ENCODE measurements around the gene GRK3. TPM values are rescaled to one million over a fixed set of nuclear protein-coding genes. Genes with fewer than 3 reads are reported as not detected.

The GRK3 gene
- total RNA-seq, 1 experiment from 2014 or later: 14.6 TPM

DNA sequence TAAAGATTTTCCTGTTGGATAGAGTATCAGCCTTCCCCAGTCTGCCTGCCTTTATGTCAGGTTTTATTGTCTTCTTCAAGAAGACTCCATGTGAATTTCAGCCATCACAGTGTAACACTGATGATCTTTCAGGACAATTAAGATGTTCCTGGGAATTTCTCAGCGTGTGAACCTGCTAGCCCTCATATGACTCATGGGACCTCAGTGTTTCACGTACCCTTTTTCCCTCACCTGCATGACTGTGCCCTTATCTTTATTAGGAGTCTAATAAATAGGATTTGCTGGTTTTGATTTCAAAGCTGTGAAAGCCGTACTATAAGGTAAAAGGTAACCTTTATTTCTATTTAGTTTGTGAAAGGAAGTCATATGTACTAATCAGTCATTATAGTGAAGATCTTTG lies 95.9 kb downstream of the GRK3 start:
- Histone ChIP-seq H3K9ac (ENCODE audit: low read length) (no peak overlapping the region), H2AFZ (ENCODE audit: low read depth, low read length, poor library complexity, severe bottlenecking) (no peak overlapping the region), H4K20me1 (ENCODE audit: insufficient read depth) (no peaks in the 10 kb centered on the region), H3K36me3 (ENCODE audit: control insufficient read depth in 1 of 2, insufficient read depth in 2 of 2, low read length in 2 of 2) (no peaks in the 10 kb centered on the region), H3K27me3 (ENCODE audit: insufficient read depth, low read length) (no peaks in the 10 kb centered on the region), H3K4me1 (ENCODE audit: control insufficient read depth in 1 of 2, insufficient read depth in 2 of 2, low read length in 2 of 2) (no peaks in the 10 kb centered on the region), H3K4me2 (ENCODE audit: low read length) (no peak overlapping the region), H3K9me2 (ENCODE audit: insufficient read depth) (no peaks in the 10 kb centered on the region), H3K9me3 (ENCODE audit: control insufficient read depth in 1 of 2, insufficient read depth in 1 of 2, low read depth in 1 of 2, low read length in 2 of 2) (no peaks in the 10 kb centered on the region), H3K27ac (ENCODE audit: low read depth, low read length) (no peak overlapping the region), H3K79me2 (ENCODE audit: insufficient read depth, low read length) (no peaks in the 10 kb centered on the region), H3K4me3 (replicated peaks in 1 of 2; ENCODE audit: low read depth in 1 of 2, low read length in 2 of 2) (no peak overlapping the region)
- no peak for DNase-seq (ENCODE audit: low read depth, low spot score)
- no peak for ATAC-seq
- ChIA-PET CTCF (no interaction called here), RAD21 (ENCODE audit: low non-redundant PET in 1 of 2, low total read pairs in 2 of 2, uncharacterized antibody in 2 of 2, unreplicated experiment in 2 of 2) (no interaction called here), POLR2A (no interaction called here)
- no peak for TF ChIP-seq ZFX (IDR thresholded peaks at IDR 0.05)
- TF ChIP-seq, protein P1, sequence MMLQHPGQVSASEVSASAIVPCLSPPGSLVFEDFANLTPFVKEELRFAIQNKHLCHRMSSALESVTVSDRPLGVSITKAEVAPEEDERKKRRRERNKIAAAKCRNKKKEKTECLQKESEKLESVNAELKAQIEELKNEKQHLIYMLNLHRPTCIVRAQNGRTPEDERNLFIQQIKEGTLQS (IDR thresholded peaks at IDR 0.05): no peak
- no peak for TF ChIP-seq SIN3A (IDR thresholded peaks at IDR 0.05; ENCODE audit: low read depth)
- no peak for TF ChIP-seq EZH2 (IDR thresholded peaks at IDR 0.05)
- TF ChIP-seq, protein P2, sequence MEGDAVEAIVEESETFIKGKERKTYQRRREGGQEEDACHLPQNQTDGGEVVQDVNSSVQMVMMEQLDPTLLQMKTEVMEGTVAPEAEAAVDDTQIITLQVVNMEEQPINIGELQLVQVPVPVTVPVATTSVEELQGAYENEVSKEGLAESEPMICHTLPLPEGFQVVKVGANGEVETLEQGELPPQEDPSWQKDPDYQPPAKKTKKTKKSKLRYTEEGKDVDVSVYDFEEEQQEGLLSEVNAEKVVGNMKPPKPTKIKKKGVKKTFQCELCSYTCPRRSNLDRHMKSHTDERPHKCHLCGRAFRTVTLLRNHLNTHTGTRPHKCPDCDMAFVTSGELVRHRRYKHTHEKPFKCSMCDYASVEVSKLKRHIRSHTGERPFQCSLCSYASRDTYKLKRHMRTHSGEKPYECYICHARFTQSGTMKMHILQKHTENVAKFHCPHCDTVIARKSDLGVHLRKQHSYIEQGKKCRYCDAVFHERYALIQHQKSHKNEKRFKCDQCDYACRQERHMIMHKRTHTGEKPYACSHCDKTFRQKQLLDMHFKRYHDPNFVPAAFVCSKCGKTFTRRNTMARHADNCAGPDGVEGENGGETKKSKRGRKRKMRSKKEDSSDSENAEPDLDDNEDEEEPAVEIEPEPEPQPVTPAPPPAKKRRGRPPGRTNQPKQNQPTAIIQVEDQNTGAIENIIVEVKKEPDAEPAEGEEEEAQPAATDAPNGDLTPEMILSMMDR (IDR thresholded peaks at IDR 0.05 in 2 of 3, conservative IDR thresholded peaks at IDR 0.05 in 1 of 3; ENCODE audit: borderline replicate concordance in 1 of 3, insufficient read depth in 1 of 3, low read depth in 2 of 3, low read length in 2 of 3): no peak
- TF ChIP-seq EGR1 (IDR thresholded peaks at IDR 0.05; ENCODE audit: low read depth): no peak
- no peak for TF ChIP-seq SP1 (IDR thresholded peaks at IDR 0.05; ENCODE audit: low read depth)
- TF ChIP-seq JUND (IDR thresholded peaks at IDR 0.05): no peak
- TF ChIP-seq, protein P3, sequence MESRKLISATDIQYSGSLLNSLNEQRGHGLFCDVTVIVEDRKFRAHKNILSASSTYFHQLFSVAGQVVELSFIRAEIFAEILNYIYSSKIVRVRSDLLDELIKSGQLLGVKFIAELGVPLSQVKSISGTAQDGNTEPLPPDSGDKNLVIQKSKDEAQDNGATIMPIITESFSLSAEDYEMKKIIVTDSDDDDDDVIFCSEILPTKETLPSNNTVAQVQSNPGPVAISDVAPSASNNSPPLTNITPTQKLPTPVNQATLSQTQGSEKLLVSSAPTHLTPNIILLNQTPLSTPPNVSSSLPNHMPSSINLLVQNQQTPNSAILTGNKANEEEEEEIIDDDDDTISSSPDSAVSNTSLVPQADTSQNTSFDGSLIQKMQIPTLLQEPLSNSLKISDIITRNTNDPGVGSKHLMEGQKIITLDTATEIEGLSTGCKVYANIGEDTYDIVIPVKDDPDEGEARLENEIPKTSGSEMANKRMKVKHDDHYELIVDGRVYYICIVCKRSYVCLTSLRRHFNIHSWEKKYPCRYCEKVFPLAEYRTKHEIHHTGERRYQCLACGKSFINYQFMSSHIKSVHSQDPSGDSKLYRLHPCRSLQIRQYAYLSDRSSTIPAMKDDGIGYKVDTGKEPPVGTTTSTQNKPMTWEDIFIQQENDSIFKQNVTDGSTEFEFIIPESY (IDR thresholded peaks at IDR 0.05; ENCODE audit: extremely low read depth, insufficient replicate concordance, low read length): no peak
- TF ChIP-seq TCF7L2 (IDR thresholded peaks at IDR 0.05; ENCODE audit: borderline replicate concordance, extremely low read depth, insufficient read depth, insufficient read length): no peak
- TF ChIP-seq SRF (IDR thresholded peaks at IDR 0.05; ENCODE audit: low read depth): no peak
- TF ChIP-seq, protein P4, sequence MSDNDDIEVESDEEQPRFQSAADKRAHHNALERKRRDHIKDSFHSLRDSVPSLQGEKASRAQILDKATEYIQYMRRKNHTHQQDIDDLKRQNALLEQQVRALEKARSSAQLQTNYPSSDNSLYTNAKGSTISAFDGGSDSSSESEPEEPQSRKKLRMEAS (IDR thresholded peaks at IDR 0.05): no peak
- no peak for TF ChIP-seq CBX3 (IDR thresholded peaks at IDR 0.05; ENCODE audit: low read depth)
- TF ChIP-seq YY1 (IDR thresholded peaks at IDR 0.05; ENCODE audit: extremely low read depth, insufficient replicate concordance, low read depth, low read length): no peak
- no TSS peak for BruUV-seq (replicated peaks)
- intact Hi-C loops (cut with micrococcal nuclease): no loop called here
